OCI-M2 (cell line): ENCODE results near the gene RPS6KC1.
"Not testable (repeated sequence)": the region's sequence is repeated elsewhere in the genome, so short reads cannot be mapped to it uniquely, and the experiment has no call there.

Experiments
- DNase-seq: peaks from one replicate; lab custom pipeline; 2025; ENCODE audit not compliant: unreplicated experiment; lab: John Stamatoyannopoulos, UW

The RPS6KC1 gene

DNA sequence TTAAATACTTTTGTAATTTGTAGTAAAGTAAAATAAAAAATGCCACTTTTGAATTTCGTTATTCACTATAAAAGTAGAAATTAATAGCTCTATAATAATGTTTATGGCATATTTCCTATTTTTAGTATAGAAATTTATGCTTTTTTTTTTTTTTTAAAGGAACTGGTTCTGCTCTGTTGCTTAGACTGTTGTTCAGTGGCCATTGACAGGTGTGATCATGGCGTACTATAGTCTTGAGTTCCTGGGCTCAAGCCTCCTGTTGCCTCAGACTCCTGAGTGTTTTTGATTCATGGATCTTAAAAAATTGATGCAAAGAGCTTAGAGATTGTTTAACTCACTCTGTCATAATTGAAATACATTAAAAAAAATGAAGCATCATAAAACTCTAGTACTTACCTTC is 53.6 kb downstream of the RPS6KC1 start:
- no peak for DNase-seq

DNA sequence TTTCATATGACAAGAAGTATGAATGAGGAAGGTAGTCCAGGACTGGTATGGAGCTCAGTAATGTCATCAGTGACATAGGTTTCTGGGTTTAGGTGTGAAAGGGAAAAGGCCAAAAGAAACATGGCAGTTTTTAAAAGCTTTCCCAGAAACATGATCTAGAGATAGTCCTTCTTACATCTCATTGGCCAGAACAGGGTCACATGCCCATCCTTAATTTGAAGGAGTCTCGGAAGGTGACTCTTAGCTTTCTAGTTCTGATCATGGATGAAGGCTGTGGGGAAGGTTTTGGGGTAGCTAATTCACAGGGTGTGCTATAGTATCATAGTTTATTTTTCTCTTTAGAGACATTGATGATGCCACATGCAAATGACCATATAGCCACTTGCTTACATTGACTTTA is 55.3 kb downstream of the RPS6KC1 start:
- DNase-seq: no peak

DNA sequence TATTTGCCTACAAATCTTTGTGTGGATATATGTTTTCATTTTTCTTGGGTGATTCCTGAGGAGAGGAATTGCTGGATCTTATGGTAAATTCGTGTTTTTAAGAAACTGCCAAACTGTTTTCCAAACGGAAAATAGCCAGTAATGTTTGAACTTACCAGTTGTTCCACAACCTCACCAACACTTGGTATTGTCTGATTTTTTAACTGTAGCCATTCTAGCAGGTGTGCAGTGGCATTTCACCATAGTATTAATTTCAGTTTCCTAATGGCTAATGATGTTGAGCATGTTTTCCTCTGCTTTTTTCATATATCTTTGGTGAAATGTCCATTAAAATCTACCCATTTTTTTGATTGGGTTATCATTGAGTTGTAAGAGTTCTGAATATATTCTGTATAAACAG is 56.6 kb downstream of the RPS6KC1 start:
- DNase-seq: no peak

DNA sequence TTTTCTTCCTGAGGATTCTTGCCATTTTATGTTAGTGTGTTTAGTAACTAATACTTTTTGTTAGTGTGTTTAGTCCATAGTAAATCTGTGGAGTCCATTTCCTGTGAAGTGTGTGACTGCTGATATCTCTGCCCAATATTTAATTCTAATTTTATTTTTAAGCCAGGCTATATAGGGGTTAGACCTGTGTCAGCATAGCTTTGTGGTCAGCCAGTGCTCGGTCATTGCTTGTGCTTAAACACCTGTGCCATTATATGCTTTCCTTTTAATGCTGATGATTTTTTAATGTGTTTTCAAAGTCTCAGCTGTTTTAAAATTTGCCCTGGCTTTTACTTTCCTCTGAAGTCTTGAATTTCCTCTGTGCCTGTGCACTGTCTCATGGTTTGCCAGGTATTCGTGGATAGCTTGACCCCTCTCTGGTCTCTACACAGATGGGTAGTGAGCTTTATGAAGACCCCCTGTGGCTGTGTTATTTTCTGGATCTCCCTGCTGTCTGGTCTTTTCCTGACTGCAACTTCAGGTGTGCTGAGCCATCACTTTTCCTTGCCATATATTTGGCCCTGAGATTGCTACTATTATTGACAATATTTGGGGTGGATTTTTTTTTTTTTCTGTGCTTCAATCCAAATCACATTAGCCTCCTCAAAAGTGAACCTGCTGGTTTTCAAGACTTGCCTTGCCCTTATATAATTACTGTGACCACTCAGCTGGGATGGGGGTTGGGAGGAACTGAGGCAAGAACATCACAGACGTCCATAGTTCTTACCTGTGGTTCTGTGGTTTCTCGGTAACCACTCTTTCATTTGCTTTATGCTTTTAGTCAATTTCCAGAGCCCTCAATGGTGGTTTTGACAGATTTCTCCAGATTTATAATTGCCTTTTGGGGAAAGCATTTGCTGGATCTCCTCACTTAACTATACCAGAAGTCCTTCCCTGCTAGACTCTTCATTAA is 59.6 kb downstream of the RPS6KC1 start:
- DNase-seq: no peak

DNA sequence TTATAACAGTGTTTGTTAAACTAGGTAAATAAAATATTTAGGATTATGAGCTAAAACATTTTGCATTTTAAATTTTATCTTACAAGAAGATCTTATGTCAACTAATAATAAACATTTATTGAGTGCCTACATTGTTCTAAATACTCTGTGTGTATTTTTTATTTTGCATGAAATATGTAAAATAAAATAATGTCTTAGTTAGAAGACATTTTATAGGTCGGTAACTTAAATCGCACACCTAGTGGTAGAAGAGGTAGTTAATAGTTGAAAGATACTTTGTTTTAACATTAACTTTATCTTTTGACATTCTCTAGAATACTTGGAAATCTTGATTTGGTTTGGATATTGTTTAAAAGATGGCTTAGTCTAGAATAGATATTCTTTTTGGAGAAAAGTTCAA is 60.5 kb downstream of the RPS6KC1 start:
- DNase-seq: no peak

DNA sequence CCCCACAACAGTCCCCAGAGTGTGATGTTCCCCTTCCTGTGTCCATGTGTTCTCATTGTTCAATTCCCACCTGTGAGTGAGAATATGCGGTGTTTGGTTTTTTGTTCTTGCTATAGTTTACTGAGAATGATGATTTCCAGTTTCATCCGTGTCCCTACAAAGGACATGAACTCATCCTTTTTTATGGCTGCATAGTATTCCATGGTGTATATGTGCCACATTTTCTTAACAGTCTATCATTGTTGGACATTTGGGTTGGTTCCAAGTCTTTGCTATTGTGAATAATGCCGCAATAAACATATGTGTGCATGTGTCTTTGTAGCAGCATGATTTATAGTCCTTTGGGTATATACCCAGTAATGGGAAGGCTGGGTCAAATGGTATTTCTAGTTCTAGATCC is 61.7 kb downstream of the RPS6KC1 start:
- not testable (repeated sequence) for DNase-seq

DNA sequence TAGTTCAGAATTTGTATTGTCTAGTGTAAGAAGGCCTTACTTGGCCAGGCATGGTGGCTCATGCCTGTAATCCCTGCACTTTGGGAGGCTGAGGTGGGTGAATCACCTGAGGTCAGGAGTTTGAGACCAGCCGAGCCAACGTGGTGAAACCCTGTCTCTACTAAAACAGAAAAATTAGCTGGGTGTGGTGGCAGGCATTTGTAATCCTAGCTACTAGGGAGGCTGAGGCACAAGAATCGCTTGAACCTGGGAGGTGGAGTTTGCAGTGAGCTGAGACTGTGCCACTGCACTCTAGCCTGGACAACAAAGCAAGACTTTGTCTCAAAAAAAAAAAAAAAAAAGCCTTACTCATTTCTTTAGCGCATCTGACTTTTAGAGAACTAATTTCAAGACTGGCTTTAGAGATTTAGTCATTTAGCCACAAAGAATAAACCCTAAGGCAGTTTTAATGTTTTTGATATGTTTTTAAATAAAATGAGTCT is 66.7 kb downstream of the RPS6KC1 start:
- DNase-seq: not testable (repeated sequence)

DNA sequence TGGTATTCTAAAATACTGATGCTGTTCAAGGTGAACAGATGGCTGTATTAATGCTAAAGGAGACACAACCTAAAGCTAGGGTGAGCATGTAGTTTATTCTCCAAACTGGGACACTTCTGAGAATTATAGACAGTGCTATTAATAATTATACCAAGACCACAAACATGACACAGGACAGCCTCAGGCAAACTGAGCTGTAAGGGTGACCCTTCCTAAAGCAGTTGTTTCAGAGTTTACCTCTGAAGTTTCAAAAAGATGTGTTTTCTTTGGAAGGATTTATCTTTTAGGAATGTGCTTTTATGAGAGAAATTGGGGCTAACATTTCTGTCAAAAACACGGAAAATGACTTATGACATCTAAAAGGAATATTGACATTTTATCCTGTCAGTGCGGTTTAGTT is 68.8 kb downstream of the RPS6KC1 start:
- no peak for DNase-seq

DNA sequence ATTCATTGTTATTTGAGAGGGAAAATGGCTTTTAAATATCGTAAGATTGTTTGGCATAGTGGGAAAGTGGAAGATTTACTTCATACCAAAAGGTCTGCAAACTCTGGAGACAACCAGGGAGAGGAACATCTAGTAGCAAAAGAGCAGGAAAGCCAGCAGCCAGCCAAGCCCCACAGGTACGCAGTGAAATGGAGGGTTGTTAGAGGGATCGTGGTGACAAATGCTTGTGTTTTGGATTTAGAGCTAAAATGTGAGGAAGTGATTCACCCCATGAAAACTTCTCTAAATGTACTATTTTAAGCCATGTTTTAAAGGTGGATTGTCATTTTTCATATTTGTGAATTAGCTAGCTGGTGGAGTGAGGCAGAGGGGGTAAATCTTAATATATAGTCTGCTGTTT is 69.3 kb downstream of the RPS6KC1 start:
- no peak for DNase-seq

DNA sequence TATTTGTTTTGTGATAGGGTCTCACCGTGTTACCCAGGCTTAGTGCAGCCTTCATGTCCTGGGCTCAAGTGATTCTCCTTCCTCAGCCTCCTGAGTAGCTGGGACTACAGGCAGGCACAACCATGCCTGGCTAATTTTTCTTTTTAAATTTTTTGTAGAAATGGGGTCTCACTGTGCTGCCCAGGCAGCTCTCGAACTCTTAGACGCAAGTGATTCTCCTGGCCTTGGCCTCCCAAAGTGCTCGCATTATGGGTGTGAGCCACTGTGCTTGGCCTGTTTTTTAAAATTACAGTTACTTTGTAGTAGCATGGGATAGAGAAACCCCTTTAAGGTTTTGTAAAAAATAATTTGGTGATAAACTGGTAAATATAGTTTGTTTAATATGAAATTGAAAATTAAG is 69.9 kb downstream of the RPS6KC1 start:
- no peak for DNase-seq

DNA sequence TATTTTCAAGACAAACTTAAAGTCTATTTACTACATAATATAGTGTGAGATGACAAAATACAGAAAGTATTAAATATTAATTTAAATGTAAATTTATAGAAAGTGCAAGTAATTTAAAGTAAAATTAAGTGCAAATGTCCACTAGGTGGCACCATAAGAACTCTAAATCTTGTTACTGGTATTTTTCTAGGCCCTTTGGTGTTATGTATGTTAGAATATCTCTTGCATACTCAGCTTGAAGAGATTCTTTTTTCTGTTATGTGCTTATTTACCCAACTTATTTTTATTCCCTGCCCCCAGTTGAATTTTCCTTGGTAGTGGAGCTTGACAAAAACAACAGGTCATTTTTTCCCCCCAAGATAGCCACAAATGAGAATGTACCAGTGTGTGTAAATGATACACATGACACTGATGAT is 71.5 kb downstream of the RPS6KC1 start:
- no peak for DNase-seq

DNA sequence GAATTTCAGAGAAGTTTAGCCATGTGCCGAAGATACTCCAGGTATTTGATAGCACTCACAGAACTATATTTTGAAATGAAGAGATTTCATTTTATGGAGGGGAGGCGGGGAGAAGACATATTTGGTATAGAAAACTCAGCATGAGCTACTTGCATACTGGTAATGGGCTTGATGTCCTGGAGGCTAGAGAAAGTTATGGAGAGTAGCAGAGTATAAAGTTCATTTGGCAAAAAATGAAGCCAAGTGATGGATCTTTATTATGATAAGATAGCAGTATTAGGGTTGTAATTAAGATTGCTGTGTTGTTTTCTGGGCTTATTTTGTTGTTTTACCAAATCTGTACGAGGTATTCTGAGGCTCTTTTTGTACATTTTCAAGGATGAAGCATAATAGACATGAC is 72.0 kb downstream of the RPS6KC1 start:
- no peak for DNase-seq

DNA sequence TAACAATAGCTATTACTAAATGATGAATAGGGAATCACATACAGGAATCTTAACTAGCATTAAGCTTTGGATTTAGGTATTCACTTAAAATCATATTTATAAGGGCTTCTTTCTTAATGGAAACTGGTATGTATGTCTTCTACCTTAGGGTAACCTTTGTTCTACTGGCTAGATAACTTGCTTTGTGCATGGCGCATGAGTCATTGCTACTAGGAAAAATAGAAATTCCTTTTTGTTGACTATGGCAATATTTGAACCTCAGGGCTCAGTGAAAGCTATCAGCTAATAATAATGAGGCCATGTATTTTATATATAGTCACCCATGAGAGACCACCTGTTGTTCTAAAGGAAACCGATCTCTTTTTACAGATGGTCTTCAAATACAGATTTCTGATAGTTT is 72.5 kb downstream of the RPS6KC1 start:
- DNase-seq: no peak

DNA sequence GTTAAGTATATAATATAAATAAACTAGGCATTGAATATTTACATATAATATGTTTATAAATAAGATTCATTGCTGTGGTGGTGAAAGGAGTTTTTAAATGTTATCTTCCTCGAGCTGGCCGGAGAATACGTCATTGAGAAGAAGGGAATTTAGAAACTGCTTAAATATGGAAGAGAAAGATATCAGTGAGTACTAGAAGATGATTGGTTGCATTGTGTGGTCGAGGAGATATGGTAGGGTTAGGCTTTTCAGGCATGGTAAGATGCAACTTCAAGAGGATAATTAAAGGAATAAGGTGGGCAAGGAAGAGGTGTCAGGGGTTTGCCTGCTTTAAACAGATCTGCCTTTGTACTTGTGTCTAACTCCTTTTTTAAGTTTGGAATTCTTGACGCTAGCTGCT is 73.5 kb downstream of the RPS6KC1 start:
- DNase-seq: no peak

DNA sequence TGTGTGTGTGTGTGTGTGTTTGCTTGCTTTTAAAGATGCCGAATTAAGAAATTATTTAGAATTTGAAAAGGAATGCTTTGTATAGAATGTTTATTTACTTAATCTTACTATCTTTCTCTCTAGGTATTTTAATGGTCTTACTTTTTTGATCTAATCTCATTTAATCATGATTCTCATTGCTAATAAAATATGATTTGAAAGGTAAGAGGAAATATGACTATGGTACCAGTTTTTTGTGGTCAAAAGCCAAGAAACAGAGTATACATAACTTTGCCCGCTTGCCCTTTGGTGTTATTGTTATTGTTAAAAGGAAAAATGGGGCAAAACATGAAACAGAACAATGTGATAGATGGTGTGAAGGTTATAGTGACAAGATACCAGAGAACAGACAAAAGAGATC is 74.6 kb downstream of the RPS6KC1 start:
- DNase-seq: no peak

DNA sequence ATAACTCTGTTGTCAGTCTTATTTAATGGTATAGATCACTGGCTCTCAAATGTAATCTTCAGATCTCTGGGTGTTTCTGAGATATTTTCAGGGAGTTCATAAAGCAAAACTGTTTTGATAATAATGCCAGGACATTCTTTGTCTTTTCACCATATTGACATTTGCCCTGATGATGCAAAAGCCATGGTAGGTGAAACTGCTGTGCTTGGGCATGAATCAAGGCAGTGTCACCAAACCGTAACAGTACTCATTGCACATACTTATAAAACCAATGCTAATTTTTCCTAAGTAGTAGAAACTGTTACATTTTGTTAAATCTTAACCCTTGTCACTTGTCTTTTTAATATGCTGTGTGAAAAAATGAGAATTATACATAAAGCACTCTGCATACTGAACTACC is 76.0 kb downstream of the RPS6KC1 start:
- DNase-seq: no peak

DNA sequence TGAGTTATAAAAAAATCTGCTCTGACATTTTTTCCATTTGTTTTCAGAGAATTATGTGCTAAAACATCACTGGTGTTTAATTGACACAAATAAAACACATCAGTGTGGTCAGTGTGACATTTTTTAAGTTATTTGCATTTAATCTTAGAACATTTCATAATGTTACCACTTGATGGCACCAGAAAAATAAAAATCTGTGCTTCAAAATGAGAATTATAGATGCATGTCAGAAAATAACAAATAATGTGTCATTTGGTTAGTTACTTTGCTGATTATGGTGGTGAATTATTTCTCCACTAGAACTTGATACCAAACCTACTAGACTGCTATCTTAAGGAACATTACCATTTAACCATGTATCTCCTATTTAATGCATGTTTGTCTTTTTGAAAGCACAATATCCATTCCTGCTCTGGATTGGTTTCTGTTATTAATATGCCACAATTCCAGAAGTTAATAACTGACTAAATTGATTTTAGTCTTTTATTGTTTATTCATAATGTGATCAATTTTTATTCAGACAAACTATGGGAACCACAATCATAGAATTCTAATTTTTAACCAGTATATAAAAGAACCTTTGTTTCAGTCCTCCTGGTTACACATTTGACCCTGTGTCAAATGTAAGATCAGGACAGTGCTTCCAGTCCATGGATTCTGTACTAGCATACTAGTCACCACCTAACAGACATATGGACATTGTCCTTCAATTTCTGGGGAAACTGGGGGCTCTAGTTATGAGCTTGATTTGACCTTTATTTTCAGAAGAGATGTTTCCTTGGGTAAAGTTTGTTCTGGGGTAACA is 81.0 kb downstream of the RPS6KC1 start:
- no peak for DNase-seq

DNA sequence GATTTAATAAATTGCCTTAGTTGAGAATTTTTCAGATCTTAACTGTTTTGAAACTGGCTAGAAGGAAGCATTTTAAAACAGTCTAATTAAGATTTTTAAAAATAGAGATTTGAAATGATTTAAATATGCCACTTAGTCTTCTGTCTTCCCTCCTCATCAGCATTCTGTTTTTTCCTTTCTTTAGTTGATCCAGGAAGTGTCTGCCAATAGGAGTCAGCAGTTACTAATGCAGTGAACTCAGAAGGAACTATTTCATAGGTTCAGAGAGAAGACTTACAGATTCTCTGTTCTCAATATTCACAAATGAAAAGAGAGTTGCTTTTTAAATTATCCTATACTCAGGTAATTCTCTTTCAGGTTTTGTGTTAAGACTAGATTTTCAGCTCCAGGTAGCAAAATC is 84.5 kb downstream of the RPS6KC1 start:
- no peak for DNase-seq

DNA sequence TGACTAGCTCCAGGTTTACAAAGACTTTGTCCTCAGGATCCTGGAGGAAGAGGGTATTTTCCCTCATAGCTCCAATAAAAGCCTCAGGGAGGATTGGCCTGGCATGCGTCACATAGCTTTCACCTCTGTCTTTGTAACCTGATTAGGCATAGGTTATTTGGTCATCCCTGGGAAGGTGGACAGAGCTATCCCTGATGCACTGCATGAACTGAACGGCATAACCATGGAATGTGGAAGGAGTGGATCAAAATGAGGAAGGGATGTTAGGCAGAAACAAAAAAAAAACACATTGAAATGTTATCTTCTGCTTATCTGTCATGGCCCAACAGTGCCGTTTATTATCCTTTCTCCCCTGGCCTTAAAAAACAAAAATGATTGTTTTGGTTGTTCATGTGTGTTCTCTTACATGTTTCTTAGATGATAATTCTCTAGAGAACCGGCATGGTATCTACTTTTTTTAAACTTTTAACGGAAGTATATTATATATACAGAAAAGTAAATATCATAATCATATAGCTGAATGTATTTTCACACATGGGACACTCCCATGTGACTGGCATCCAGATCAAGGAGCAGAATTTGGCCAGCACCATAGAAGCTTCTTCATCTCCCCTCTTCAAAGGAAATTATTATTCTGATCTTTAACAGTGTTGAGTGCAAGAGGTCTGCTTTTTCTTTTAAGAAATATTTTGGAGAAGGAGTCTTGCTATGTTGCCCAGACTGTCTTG is 85.3 kb downstream of the RPS6KC1 start:
- DNase-seq: no peak

DNA sequence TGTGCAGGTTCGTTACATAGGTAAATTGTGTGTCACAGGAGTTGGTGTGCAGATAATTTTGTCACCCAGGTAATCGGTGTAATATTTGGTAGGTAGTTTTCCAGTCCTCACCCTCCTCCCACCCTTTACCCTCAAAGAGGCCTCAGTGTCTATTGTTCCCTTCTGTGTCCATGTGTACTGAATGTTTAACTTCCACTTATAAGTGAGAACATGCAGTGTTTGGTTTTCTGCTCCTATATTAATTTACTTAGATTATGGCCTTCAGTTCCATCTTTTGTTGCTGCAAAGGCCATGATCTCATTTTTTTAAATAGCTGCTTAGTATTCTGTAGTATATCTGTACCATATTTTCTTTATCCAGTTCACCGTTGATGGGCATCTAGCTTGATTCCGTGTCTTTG is 87.3 kb downstream of the RPS6KC1 start:
- DNase-seq: no peak

DNA sequence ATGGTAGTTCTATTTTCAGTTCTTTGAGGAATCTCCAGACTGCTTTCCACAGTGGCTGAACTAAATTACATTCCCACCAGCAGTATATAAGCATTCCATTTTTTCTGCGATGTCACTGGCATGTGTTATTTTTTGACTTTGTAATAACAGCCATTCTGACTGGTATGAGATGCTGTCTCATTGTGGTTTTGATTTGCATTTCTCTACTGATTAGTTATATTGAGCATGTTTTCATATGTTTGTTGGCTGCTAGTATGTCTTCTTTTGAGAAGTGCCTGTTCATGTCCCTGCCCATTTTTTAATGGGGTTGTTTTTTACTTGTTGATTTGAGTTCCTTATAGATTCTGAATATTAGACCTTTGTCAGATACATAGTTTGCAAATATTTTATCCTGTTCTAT is 87.9 kb downstream of the RPS6KC1 start:
- DNase-seq: no peak
